Measurements from ENCODE around the gene NEURL1B.

Gene NEURL1B

GRCh38 chr5:172740428-172741205 lies 99.6 kb downstream of the NEURL1B start:
- no peak for DNase-seq
